ENCODE results near the gene ST3GAL4. TPM values are rescaled to one million over a fixed set of nuclear protein-coding genes. Genes with fewer than 3 reads are reported as not detected.
A peak's percentile ranks its signal among the peaks of the same experiment; 100 is the strongest.

ST3GAL4 gene
- total RNA-seq, 1 donor from 2014 or later, result 8.8 TPM

GRCh38 chr11:126352934-126353801, 2.3 kb upstream of the ST3GAL4 start:
- no peak for TF ChIP-seq CTCF (IDR thresholded peaks at IDR 0.05; ENCODE audit: unreplicated experiment)
- H3K4me3 Mint-ChIP-seq (ENCODE audit: low read depth), result peak overlapping the region; percentile 60
- peaks cover 2% of the 10 kb centered on the region for H3K36me3 Mint-ChIP-seq (ENCODE audit: insufficient read depth)
- peaks cover 26% of the 10 kb centered on the region for H3K4me1 Mint-ChIP-seq (ENCODE audit: low read depth)
- DNase-seq (ENCODE audit: low spot score, unreplicated experiment), result no peak
- no peaks in the 10 kb centered on the region for H3K27me3 Mint-ChIP-seq
- H3K9me3 Mint-ChIP-seq (ENCODE audit: low read depth), result no peaks in the 10 kb centered on the region
- no peak overlapping the region for H3K27ac Mint-ChIP-seq

GRCh38 chr11:126354631-126355323, 709 bp upstream of the ST3GAL4 start:
- Mint-ChIP-seq H3K9me3 (ENCODE audit: low read depth) (no peaks in the 10 kb centered on the region), H3K4me1 (ENCODE audit: low read depth) (peaks cover 22% of the 10 kb centered on the region), H3K36me3 (ENCODE audit: insufficient read depth) (peaks cover 2% of the 10 kb centered on the region), H3K4me3 (ENCODE audit: low read depth) (peak overlapping the region; percentile 90), H3K27ac (peak overlapping the region; percentile 88), H3K27me3 (no peaks in the 10 kb centered on the region)
- no peak for TF ChIP-seq CTCF (IDR thresholded peaks at IDR 0.05; ENCODE audit: unreplicated experiment)
- no peak for DNase-seq (ENCODE audit: low spot score, unreplicated experiment)

DNA sequence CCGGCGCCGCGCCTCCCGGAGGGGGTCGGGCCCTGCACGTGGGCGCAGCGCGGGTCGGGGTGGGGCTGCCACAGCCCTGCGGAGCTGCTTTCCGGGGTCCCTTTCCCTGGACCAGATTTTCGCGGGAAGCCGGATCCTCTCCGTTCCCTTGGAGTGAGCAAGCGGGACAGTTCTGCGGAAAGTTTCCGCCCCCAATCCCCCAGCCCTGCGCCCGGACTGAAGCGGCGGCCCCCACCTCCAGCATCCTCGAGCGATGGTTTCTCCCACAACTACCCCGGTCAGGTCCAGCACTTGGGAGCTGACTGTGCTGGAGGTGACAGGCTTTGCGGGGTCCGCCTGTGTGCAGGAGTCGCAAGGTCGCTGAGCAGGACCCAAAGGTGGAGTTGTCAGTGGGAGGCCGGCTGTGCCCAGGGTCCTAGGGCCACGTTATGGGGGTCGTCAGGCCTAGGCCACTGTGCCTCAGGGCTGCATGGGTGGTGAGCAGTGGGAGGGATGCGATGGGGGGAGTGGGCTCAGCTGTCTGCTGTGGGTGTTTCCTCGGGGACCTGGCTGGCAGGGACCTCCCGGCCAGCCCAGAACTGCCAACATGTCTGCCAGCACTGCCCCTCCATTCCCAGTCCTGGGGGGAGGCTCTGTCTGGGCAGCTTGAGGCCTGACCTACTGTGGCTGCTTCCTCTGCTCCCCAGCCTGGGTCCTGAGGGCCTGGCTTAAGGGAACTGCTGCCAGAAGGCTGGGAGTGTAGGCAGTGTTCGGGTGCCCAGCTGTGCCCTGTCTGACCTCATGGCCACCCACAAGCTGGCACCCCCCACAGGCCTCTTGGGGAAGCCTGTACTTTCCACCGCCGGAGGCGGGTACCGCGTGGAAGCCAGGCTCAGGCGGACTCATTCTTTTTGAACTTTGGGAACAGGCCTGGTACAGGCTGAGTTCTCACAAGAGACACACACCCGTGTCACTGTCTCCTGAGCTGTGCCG, 726 bp downstream of the ST3GAL4 start:
- no peak for TF ChIP-seq CTCF (IDR thresholded peaks at IDR 0.05; ENCODE audit: unreplicated experiment)
- Mint-ChIP-seq H3K36me3 (ENCODE audit: insufficient read depth) (no peaks in the 10 kb centered on the region), H3K4me1 (ENCODE audit: low read depth) (peaks cover 22% of the 10 kb centered on the region), H3K9me3 (ENCODE audit: low read depth) (no peaks in the 10 kb centered on the region), H3K4me3 (ENCODE audit: low read depth) (peak overlapping the region; percentile 75), H3K27me3 (no peaks in the 10 kb centered on the region), H3K27ac (no peak overlapping the region)
- DNase-seq (ENCODE audit: low spot score, unreplicated experiment), result peak; percentile 25

DNA sequence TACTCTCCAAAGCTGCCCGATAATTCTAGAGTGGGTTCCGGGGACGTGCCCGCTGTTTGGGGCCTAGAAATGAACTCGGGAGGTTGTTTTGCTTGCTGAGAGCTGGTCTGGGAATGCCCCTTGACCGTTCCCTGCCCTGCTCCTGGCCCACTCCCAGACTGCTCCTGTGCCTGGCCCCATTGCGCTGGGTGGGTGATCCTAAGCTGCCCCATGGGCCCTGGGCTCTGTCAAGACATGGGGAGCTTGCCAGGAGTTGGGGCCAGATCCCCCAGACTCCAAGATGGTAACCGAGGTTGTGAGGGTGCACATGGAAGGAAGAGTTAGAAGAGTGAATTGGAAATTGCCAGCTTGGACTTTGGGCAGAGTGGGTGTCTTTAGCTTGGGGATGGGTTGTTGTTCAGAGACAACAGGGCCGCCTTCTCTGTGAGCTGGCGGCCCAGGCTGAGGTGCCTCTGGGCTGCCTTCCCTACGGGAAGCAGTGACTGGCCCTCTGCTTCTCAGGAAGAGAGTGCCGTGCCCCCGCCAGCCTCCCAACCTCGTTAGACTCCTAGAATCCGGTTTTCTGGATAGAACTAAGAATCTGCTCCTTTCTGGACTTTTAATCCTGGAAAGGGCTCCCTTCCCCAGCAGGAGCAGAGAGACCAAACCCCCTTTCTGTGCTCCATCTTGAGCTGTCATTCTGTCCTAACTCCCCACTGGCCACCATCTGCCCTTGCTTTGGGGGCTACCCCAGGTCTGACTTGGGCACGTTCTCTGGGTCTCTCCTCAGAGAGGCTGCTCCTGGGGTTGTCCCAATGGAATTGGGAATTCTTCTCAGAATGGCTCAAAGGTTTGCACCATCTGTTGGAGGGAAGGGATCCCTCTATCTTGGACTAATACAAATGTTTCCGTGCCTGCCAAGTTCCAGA, 1.8 kb downstream of the ST3GAL4 start:
- no peaks in the 10 kb centered on the region for H3K9me3 Mint-ChIP-seq (ENCODE audit: low read depth)
- no peak for TF ChIP-seq CTCF (IDR thresholded peaks at IDR 0.05; ENCODE audit: unreplicated experiment)
- H3K4me1 Mint-ChIP-seq (ENCODE audit: low read depth), result peaks cover 22% of the 10 kb centered on the region
- DNase-seq (ENCODE audit: low spot score, unreplicated experiment), result no peak
- H3K36me3 Mint-ChIP-seq (ENCODE audit: insufficient read depth), result no peaks in the 10 kb centered on the region
- H3K27ac Mint-ChIP-seq, result peak overlapping the region; percentile 5
- H3K27me3 Mint-ChIP-seq, result no peaks in the 10 kb centered on the region
- H3K4me3 Mint-ChIP-seq (ENCODE audit: low read depth), result peak overlapping the region; percentile 75
